Hepatocyte (in vitro differentiated cells): Measurements from ENCODE around the gene PKDREJ.

Experiments used
- EZH2 ChIP-seq: fragments of 200-600 bp; sonication (generic); IDR thresholded peaks from 2 replicates; pipeline ENCODE4 v1.6.1; 2016; ENCODE audit warnings: antibody characterized with exemption, mild to moderate bottlenecking, borderline replicate concordance
- TF ChIP-seq, protein P1 (sequence below): fragments of 200-600 bp; sonication (generic); IDR thresholded peaks from 2 replicates; pipeline ENCODE4 v1.5.1; 2016; ENCODE audit warnings: antibody characterized with exemption, mild to moderate bottlenecking; ENCODE audit not compliant: poor library complexity

DNA sequence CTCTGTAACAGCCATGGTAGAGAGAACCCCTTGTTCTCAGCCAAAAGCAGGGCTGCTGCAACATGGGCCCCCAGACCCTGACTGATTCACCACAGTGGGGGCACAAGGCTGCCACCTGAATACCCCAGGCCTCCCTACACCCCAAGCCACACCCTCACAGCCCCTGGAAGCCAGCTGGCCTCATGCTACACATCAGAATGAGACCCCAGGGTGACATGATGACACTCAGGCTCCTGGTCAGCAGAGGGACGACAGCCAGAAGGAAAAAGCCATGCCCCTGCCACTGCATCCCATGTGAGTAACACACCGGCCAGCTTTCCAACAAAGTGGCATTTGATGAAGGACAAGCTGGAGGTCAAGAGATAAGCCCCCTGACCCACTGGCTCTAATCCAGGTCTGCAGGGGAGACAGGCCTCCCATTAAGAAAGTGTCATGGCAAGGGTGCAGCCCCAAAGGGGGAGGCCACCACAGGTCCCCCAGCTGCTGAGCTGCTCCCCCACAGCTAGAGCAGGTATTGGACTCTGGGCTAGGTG, 15.6 kb downstream of the PKDREJ start:
- TF ChIP-seq, protein P1, sequence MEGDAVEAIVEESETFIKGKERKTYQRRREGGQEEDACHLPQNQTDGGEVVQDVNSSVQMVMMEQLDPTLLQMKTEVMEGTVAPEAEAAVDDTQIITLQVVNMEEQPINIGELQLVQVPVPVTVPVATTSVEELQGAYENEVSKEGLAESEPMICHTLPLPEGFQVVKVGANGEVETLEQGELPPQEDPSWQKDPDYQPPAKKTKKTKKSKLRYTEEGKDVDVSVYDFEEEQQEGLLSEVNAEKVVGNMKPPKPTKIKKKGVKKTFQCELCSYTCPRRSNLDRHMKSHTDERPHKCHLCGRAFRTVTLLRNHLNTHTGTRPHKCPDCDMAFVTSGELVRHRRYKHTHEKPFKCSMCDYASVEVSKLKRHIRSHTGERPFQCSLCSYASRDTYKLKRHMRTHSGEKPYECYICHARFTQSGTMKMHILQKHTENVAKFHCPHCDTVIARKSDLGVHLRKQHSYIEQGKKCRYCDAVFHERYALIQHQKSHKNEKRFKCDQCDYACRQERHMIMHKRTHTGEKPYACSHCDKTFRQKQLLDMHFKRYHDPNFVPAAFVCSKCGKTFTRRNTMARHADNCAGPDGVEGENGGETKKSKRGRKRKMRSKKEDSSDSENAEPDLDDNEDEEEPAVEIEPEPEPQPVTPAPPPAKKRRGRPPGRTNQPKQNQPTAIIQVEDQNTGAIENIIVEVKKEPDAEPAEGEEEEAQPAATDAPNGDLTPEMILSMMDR = no peak
- no peak for TF ChIP-seq EZH2
